NCI-H1092 (cell line): ENCODE results near the gene MCAM.

ENCODE experiments used
- DNase-seq: peaks from one replicate; lab custom pipeline; 2025; lab: John Stamatoyannopoulos, UW

MCAM gene

DNA sequence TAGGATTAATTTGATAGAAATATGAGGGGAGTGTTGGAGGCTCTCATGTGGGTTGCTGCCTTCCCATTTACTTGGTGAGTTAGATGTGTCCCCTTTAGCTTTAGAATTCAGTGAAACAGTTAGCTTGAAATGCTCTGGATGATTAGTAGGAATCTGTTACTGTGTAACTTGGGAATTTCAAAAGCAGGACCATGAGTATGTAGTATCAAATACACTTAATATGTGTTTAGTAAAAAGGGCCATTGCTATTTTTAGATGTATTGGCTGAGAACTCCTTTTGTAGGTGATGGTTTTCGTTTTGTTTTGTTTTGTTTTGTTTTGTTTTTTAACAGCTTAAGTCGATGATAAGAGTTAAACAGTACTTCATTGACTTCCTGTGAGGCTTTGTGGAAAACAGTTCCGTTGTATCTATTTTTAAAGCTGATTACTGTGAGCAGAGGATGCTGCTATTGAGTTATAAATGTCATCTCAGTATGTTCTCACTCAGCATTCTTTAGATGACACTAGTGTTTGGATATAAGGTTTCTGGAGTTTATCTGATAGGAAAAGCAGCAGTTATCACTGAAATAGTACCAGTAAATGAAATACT, 53.5 kb downstream of the MCAM start:
- DNase-seq, result no peak

DNA sequence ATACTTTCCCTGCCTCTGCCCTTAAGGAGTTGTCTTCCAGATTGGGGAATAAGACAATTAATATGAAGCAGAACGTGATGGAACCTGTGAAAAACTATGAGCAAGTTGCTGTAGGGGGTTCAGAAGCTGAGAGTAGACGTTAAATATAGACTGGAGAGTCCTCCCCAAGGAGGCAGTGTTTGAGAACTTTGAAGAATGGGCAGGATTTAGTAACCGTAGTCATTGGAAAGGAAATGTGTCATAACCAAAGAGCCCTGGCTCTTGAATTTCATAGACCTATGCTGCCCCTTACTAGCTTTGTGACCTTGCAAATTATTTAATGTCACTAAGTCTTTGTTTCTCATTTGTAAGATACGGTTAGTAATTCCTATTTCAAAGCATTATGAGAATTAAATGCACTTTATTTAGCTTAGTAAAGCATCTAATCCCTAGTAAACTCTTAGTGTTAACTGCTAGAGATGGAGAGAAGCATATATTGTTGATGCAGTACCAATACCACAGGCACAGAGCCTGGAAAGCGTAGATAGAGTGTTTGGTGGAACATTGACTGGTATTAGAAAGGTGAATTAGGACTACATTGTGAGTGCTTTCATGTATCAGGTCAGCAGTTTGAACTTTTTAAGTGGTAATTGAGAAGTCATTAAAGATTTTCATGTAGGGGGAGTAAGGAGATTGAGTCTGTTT, 54.1 kb downstream of the MCAM start:
- DNase-seq, result no peak

DNA sequence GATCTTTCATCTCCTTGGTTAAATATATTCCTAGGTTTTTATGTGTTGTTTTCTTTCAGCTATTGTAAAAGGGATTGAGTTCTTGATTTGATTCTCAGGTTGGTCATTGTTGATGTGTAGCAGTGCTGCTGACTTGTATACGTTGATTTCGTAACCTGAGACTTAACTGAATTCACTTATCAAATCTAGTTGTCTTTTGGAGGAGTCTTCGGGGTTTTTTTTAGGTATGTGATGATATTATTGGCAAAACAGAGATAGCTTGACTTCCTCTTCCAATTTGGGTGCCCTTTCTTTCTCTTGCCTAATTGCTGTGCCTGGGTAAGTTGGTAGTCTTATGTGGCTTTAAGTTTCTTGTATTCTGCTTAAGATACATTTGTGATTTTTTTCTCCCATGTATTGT, 57.9 kb downstream of the MCAM start:
- DNase-seq, result no peak
